ENCODE results near the gene LSM4.

LSM4 gene

GRCh38 chr19:18290302-18291018 is 32.4 kb downstream of the LSM4 start:
- no peak for DNase-seq

GRCh38 chr19:18289471-18290301 is 33.2 kb downstream of the LSM4 start:
- DNase-seq = no peak

GRCh38 chr19:18287836-18288772 is 34.8 kb downstream of the LSM4 start:
- DNase-seq = no peak

GRCh38 chr19:18286973-18287635 is 35.8 kb downstream of the LSM4 start:
- no peak for DNase-seq

- DNase-seq = no peak
These were observed 38.0 kb downstream of the LSM4 start for GRCh38 chr19:18284712-18285360.

GRCh38 chr19:18283338-18283737 is 39.5 kb downstream of the LSM4 start:
- no peak for DNase-seq

- no peak for DNase-seq
These were observed 40.1 kb downstream of the LSM4 start for GRCh38 chr19:18282788-18283141.

- peak; percentile 89 for DNase-seq
These were observed 40.7 kb downstream of the LSM4 start for GRCh38 chr19:18282021-18282787.

GRCh38 chr19:18281082-18282020 is 41.5 kb downstream of the LSM4 start, which contains the start of gene JUND:
TSS of gene JUND (minus strand) at chr19:18281622. CDS start at chr19:18281484, 138 bp downstream.
- DNase-seq = peak; percentile 92

GRCh38 chr19:18280247-18281081 is 42.4 kb downstream of the LSM4 start:
- DNase-seq = peak; percentile 69

- DNase-seq = peak; percentile 88
These were observed 43.2 kb downstream of the LSM4 start for GRCh38 chr19:18279516-18280246.

GRCh38 chr19:18279266-18279515 is 43.7 kb downstream of the LSM4 start:
- DNase-seq = no peak

GRCh38 chr19:18278521-18279265 is 44.2 kb downstream of the LSM4 start:
- no peak for DNase-seq

GRCh38 chr19:18274781-18275356 is 48.0 kb downstream of the LSM4 start:
- DNase-seq = no peak

- no peak for DNase-seq
These were observed 48.6 kb downstream of the LSM4 start, which contains the start of gene IQCN for GRCh38 chr19:18274219-18274780. TSS of gene IQCN (minus strand) at chr19:18274452. CDS start at chr19:18269478, 4,974 bp downstream.

GRCh38 chr19:18273561-18274218 is 49.2 kb downstream of the LSM4 start:
- DNase-seq = no peak
